HEK293 (cell line): ENCODE results near the gene NUP58.
A peak's percentile ranks its signal among the peaks of the same experiment; 100 is the strongest.

Source experiments
- CTCF ChIA-PET: fragments of 350-600 bp; formaldehyde crosslinking; extraction: SDS; loops from one replicate; lab custom pipeline; 2021; ENCODE audit warnings: antibody characterized with exemption; lab: Yijun Ruan, JAX
- POLR2A ChIA-PET: fragments of 300-600 bp; formaldehyde crosslinking; extraction: SDS; loops from one replicate; lab custom pipeline; 2020; ENCODE audit warnings: antibody characterized with exemption, inconsistent platforms; lab: Yijun Ruan, JAX
- H3K27ac ChIP-seq: fragments of 200-500 bp; sonication (Bioruptor generic); 2 replicates; pipeline ENCODE4 v1.5.1; 2014; ENCODE audit warnings: low read depth, low read length, control low read depth, inconsistent platforms; ENCODE audit errors: extremely low read depth
- H3K36me3 ChIP-seq, 2 experiments: fragments of 200-500 bp in 1 of 2; sonication (Bioruptor generic) in 1 of 2; 1 replicate in 1 of 2; 2 replicates in 1 of 2; pipeline ENCODE4 v1.5.1; 2014 to 2017; ENCODE audit warnings: inconsistent platforms in 2 of 2, low read length in 2 of 2; ENCODE audit not compliant: control insufficient read depth in 2 of 2, insufficient read depth in 1 of 2
- H3K4me1 ChIP-seq: fragments of 200-500 bp; sonication (Bioruptor generic); 2 replicates; pipeline ENCODE4 v1.5.1; 2014; ENCODE audit warnings: mild to moderate bottlenecking, low read length, inconsistent platforms; ENCODE audit not compliant: control insufficient read depth, insufficient read depth
- H3K4me3 ChIP-seq: 2 replicates; pipeline ENCODE4 v1.5.1; 2011; ENCODE audit warnings: low read depth, mild to moderate bottlenecking, control low read depth, low read length, moderate library complexity
- H3K9me3 ChIP-seq: fragments of 200-500 bp; sonication (Bioruptor generic); 2 replicates; pipeline ENCODE4 v1.5.1; 2014; ENCODE audit warnings: low read depth, low read length, inconsistent platforms; ENCODE audit not compliant: control insufficient read depth, insufficient read depth
- BCL11A ChIP-seq: fragments of 450-650 bp; formaldehyde crosslinking; IDR thresholded peaks from 2 replicates; pipeline ENCODE4 v1.5.1; 2016; ENCODE audit warnings: low read depth, missing biosample characterization, missing genetic modification characterization
- CTCF ChIP-seq: fragments of 450-650 bp; formaldehyde crosslinking; IDR thresholded peaks from 2 replicates; pipeline ENCODE4 v1.5.1; 2016; ENCODE audit warnings: missing biosample characterization, missing genetic modification characterization
- FEZF1 ChIP-seq: fragments of 450-650 bp; formaldehyde crosslinking; IDR thresholded peaks from 2 replicates; pipeline ENCODE4 v1.5.1; 2016; ENCODE audit warnings: missing biosample characterization, missing genetic modification characterization
- GFI1B ChIP-seq: fragments of 450-650 bp; formaldehyde crosslinking; IDR thresholded peaks from 2 replicates; pipeline ENCODE4 v1.5.1; 2016; ENCODE audit warnings: missing biosample characterization, missing genetic modification characterization
- GLIS1 ChIP-seq: fragments of 450-650 bp; formaldehyde crosslinking; IDR thresholded peaks from 2 replicates; pipeline ENCODE4 v1.5.1; 2016; ENCODE audit warnings: missing biosample characterization, missing genetic modification characterization
- HOXC10 ChIP-seq: sonication (generic); formaldehyde crosslinking; IDR thresholded peaks from 2 replicates; pipeline ENCODE4 v1.8.1; 2023; ENCODE audit warnings: mild to moderate bottlenecking, missing genetic modification reagents
- HOXD13 ChIP-seq: sonication (generic); formaldehyde crosslinking; IDR thresholded peaks from 2 replicates; pipeline ENCODE4 v1.8.0; 2022; ENCODE audit warnings: missing genetic modification reagents, borderline replicate concordance
- KLF9 ChIP-seq: fragments of 450-650 bp; formaldehyde crosslinking; IDR thresholded peaks from 2 replicates; pipeline ENCODE4 v1.5.1; 2016; ENCODE audit warnings: missing biosample characterization, missing genetic modification characterization, low read depth
- MYNN ChIP-seq: fragments of 450-650 bp; formaldehyde crosslinking; IDR thresholded peaks from 2 replicates; pipeline ENCODE4 v1.5.1; 2016; ENCODE audit warnings: missing biosample characterization, missing genetic modification characterization, borderline replicate concordance
- PBX3 ChIP-seq: sonication (generic); formaldehyde crosslinking; IDR thresholded peaks from 2 replicates; pipeline ENCODE4 v1.8.1; 2022; ENCODE audit warnings: mild to moderate bottlenecking, moderate library complexity, missing genetic modification reagents
- REPIN1 ChIP-seq: fragments of 450-650 bp; formaldehyde crosslinking; IDR thresholded peaks from 2 replicates; pipeline ENCODE4 v1.5.1; 2017; ENCODE audit warnings: missing biosample characterization, missing genetic modification characterization, low read depth
- TCF7L2 ChIP-seq: IDR thresholded peaks from 2 replicates; pipeline ENCODE4 v1.6.1; 2011; ENCODE audit warnings: low read depth, mild to moderate bottlenecking, inconsistent platforms, low read length, moderate library complexity, borderline replicate concordance
- ZBTB21 ChIP-seq: fragments of 450-650 bp; formaldehyde crosslinking; IDR thresholded peaks from 2 replicates; pipeline ENCODE4 v1.5.1; 2017; ENCODE audit warnings: missing biosample characterization, missing genetic modification characterization
- ZBTB6 ChIP-seq: fragments of 450-650 bp; formaldehyde crosslinking; IDR thresholded peaks from 2 replicates; pipeline ENCODE4 v1.5.1; 2017; ENCODE audit warnings: missing biosample characterization, missing genetic modification characterization
- ZNF10 ChIP-seq: fragments of 450-650 bp; formaldehyde crosslinking; IDR thresholded peaks from 2 replicates; pipeline ENCODE4 v1.5.1; 2017; ENCODE audit warnings: missing biosample characterization, missing genetic modification characterization
- ZNF114 ChIP-seq: fragments of 450-650 bp; formaldehyde crosslinking; IDR thresholded peaks from 2 replicates; pipeline ENCODE4 v1.5.0; 2017; ENCODE audit warnings: missing biosample characterization, missing genetic modification characterization
- ZNF19 ChIP-seq: fragments of 450-650 bp; formaldehyde crosslinking; IDR thresholded peaks from 2 replicates; pipeline ENCODE4; 2016; ENCODE audit warnings: missing biosample characterization, missing genetic modification characterization, low read depth
- ZNF302 ChIP-seq: fragments of 450-650 bp; formaldehyde crosslinking; IDR thresholded peaks from 2 replicates; pipeline ENCODE4 v1.5.1; 2016; ENCODE audit warnings: missing biosample characterization, missing genetic modification characterization, low read depth
- ZNF335 ChIP-seq: fragments of 450-650 bp; formaldehyde crosslinking; conservative IDR thresholded peaks from 2 replicates; pipeline ENCODE4 v1.5.1; 2016; ENCODE audit warnings: missing biosample characterization, missing genetic modification characterization
- ZNF416 ChIP-seq: fragments of 450-650 bp; formaldehyde crosslinking; IDR thresholded peaks from 2 replicates; pipeline ENCODE4 v1.5.1; 2016; ENCODE audit warnings: missing biosample characterization, missing genetic modification characterization
- ZNF585B ChIP-seq: fragments of 450-650 bp; formaldehyde crosslinking; IDR thresholded peaks from 2 replicates; pipeline ENCODE4 v1.5.1; 2016; ENCODE audit warnings: missing biosample characterization, missing genetic modification characterization
- ZNF626 ChIP-seq: fragments of 450-650 bp; sonication (Bioruptor Pico); formaldehyde crosslinking; IDR thresholded peaks from 2 replicates; pipeline ENCODE4 v1.5.1; 2018; ENCODE audit warnings: missing biosample characterization, missing genetic modification characterization, inconsistent platforms
- ZNF629 ChIP-seq: fragments of 450-650 bp; formaldehyde crosslinking; IDR thresholded peaks from 2 replicates; pipeline ENCODE4 v1.5.1; 2017; ENCODE audit warnings: missing biosample characterization, missing genetic modification characterization
- ZNF664 ChIP-seq: fragments of 450-650 bp; formaldehyde crosslinking; IDR thresholded peaks from 2 replicates; pipeline ENCODE4 v1.5.1; 2016; ENCODE audit warnings: missing biosample characterization, missing genetic modification characterization
- ZNF768 ChIP-seq: fragments of 450-650 bp; formaldehyde crosslinking; IDR thresholded peaks from 2 replicates; pipeline ENCODE4 v1.5.1; 2018; ENCODE audit warnings: missing biosample characterization, mild to moderate bottlenecking, missing genetic modification characterization
- ZNF777 ChIP-seq: fragments of 450-650 bp; formaldehyde crosslinking; IDR thresholded peaks from 2 replicates; pipeline ENCODE4 v1.5.1; 2017; ENCODE audit warnings: missing biosample characterization, missing genetic modification characterization, borderline replicate concordance
- ZSCAN16 ChIP-seq: fragments of 450-650 bp; formaldehyde crosslinking; IDR thresholded peaks from 2 replicates; pipeline ENCODE4 v1.5.1; 2016; ENCODE audit warnings: missing biosample characterization, missing genetic modification characterization

NUP58 gene

GRCh38 chr13:25324100-25324499 lies 22.7 kb downstream of the NUP58 start (continued):
- TF ChIP-seq GLIS1, result no peak
- TF ChIP-seq MYNN, result no peak
- TF ChIP-seq ZNF114, result no peak
- no peak for TF ChIP-seq ZBTB21
- TF ChIP-seq ZNF19, result no peak
- no peak for TF ChIP-seq ZNF302 (tag by site-specific recombination)

GRCh38 chr13:25329706-25330105 lies 28.3 kb downstream of the NUP58 start:
- Histone ChIP-seq H3K4me3 (no peak overlapping the region), H3K4me1 (no peaks in the 10 kb centered on the region), H3K9me3 (no peaks in the 10 kb centered on the region), H3K36me3 (peaks cover 58 to 94% of the 10 kb centered on the region in 2 experiments), H3K27ac (no peak overlapping the region)
- POLR2A ChIA-PET, result no interaction called here
- TF ChIP-seq CTCF (no peak), ZBTB6 (0 out of 2 replicates have a peak, but pooled peaks have one; percentile 32), ZNF302 (tag by site-specific recombination) (no peak), ZSCAN16 (no peak), ZNF768 (tag by site-specific recombination) (no peak)
- CTCF ChIA-PET, result interaction anchor here (1.0 kb wide), 1 partner anchor 46 kb away, joined by 5 read pairs; no protein-coding TSS in a partner anchor

- no peaks in the 10 kb centered on the region for H3K4me1 ChIP-seq
- no peak overlapping the region for H3K27ac ChIP-seq
- ChIA-PET POLR2A (no interaction called here), CTCF (no interaction called here)
- H3K9me3 ChIP-seq, result no peaks in the 10 kb centered on the region
- H3K4me3 ChIP-seq, result no peak overlapping the region
- H3K36me3 ChIP-seq, result peaks cover 50 to 90% of the 10 kb centered on the region in 2 experiments
- TF ChIP-seq ZNF629 (tag by site-specific recombination) (no peak), HOXD13 (CRISPR knock-in tag) (no peak), HOXC10 (CRISPR knock-in tag) (no peak), ZNF585B (tag by site-specific recombination) (no peak), TCF7L2 (no peak), ZNF626 (tag by site-specific recombination) (no peak), ZBTB21 (no peak), ZNF664 (tag by site-specific recombination) (no peak), REPIN1 (tag by site-specific recombination) (no peak), ZNF416 (no peak)
- TF ChIP-seq, all 188 proteins: peak for 0
Measured at GRCh38 chr13:25330541-25330940, 29.1 kb downstream of the NUP58 start.

GRCh38 chr13:25335856-25336255 lies 34.4 kb downstream of the NUP58 start:
- Histone ChIP-seq H3K27ac (no peak overlapping the region), H3K36me3 (peaks cover 16 to 83% of the 10 kb centered on the region in 2 experiments; a peak in 2 of 3 replicates)
- TF ChIP-seq GFI1B (tag by site-specific recombination), result no peak
- no peak for TF ChIP-seq ZNF10 (tag by site-specific recombination)
- TF ChIP-seq ZNF777 (tag by site-specific recombination), result no peak
- TF ChIP-seq ZNF335 (tag by site-specific recombination), result no peak
- no peak for TF ChIP-seq BCL11A (tag by site-specific recombination)
- no peak for TF ChIP-seq PBX3
- no peak for TF ChIP-seq KLF9 (tag by site-specific recombination)
- TF ChIP-seq FEZF1 (tag by site-specific recombination), result no peak
- TF ChIP-seq, all 188 proteins: peak for 0
- Histone ChIP-seq H3K4me3 (no peak overlapping the region), H3K9me3 (no peaks in the 10 kb centered on the region), H3K4me1 (no peaks in the 10 kb centered on the region)
- ChIA-PET POLR2A (no interaction called here), CTCF (no interaction called here)
